ENCODE data around the gene CNDP2. TPM values are rescaled to one million over a fixed set of nuclear protein-coding genes. Genes with fewer than 3 reads are reported as not detected.

The CNDP2 gene
- total and polyA plus RNA-seq, 2 of the 13 experiments (the other 11 are each of a cell fraction or from before 2014, with no cell fraction given) = 64.7 to 80.8 TPM

DNA sequence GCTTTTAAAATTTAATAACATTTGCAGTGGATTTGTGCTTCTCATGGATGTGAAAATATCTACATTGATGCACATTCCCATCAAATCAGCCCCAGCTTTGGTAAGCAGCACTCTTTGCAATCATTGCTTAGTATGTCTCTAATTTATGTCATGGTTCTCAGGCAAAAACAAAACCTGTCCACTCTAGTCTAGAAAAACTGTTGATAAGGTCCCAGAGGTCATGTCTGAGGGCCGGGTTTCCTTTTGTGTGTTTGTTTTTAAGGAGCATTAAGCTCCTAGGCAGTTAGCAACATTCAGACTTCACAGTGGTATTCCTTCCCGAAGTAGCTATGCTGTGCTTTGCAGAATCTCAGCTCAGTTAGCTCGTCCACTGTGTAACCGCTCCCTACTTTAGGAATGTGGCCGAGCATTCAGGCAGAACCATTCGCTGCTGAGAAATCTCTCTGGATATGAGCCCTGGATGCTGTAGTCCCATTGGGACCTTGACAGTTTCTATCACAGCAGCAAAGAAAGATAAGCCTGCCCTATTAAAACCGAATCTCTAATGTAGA lies 43.1 kb upstream of the CNDP2 start (continued):
- TF ChIP-seq, protein P1, sequence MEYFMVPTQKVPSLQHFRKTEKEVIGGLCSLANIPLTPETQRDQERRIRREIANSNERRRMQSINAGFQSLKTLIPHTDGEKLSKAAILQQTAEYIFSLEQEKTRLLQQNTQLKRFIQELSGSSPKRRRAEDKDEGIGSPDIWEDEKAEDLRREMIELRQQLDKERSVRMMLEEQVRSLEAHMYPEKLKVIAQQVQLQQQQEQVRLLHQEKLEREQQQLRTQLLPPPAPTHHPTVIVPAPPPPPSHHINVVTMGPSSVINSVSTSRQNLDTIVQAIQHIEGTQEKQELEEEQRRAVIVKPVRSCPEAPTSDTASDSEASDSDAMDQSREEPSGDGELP (IDR thresholded peaks at IDR 0.05; ENCODE audit: borderline replicate concordance, low read depth) = no peak
- TF ChIP-seq, protein P2, sequence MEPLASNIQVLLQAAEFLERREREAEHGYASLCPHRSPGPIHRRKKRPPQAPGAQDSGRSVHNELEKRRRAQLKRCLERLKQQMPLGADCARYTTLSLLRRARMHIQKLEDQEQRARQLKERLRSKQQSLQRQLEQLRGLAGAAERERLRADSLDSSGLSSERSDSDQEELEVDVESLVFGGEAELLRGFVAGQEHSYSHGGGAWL (CRISPR knock-in tag; IDR thresholded peaks at IDR 0.05) = no peak
- no peak for TF ChIP-seq ZBTB46 (CRISPR knock-in tag; IDR thresholded peaks at IDR 0.05; ENCODE audit: borderline replicate concordance)

GRCh38 chr18:74453642-74454198 lies 42.4 kb upstream of the CNDP2 start:
- CTCF ChIA-PET (ENCODE audit: low intra/inter-chr PET ratio, low total read pairs) = no interaction called here
- Histone ChIP-seq H3K4me3 (replicated peaks in 1 of 3; ENCODE audit: insufficient read depth in 1 of 3, low read depth in 2 of 3, low read length in 3 of 3) (no peak overlapping the region), H3K27ac (ENCODE audit: extremely low read length, insufficient read depth, low read length) (no peak overlapping the region), H3K4me2 (ENCODE audit: low read depth, low read length) (no peak overlapping the region), H2AFZ (ENCODE audit: low read length) (no peak overlapping the region), H3K9ac (ENCODE audit: insufficient read depth, low read depth, low read length) (no peak overlapping the region), H3K4me1 (ENCODE audit: insufficient read depth, low read length) (peaks cover 10% of the 10 kb centered on the region), H3K36me3 (replicated peaks in 1 of 2; ENCODE audit: control insufficient read depth in 1 of 2, insufficient read depth in 2 of 2, low read length in 2 of 2) (no peaks in the 10 kb centered on the region), H3K79me2 (ENCODE audit: insufficient read depth, low read length) (no peaks in the 10 kb centered on the region), H4K20me1 (ENCODE audit: insufficient read depth, low read length) (no peaks in the 10 kb centered on the region), H3K9me3 (ENCODE audit: low read length) (no peaks in the 10 kb centered on the region), H3K27me3 (ENCODE audit: control insufficient read depth in 1 of 2, insufficient read depth in 2 of 2, low read length in 2 of 2) (peaks cover 3 to 69% of the 10 kb centered on the region in 2 experiments; a peak in 4 of 5 replicates)
- 37% methylated on average over 6 of the region's 6 CpGs for WGBS (ENCODE audit: low lambda C conversion rate)
- POLR2A ChIA-PET = no interaction called here
- no TSS peak for BruUV-seq (replicated peaks)
- no peak for ATAC-seq
- intact Hi-C loops (cut with micrococcal nuclease; ENCODE audit: unreplicated experiment) = no loop called here
- DNase-seq (ENCODE audit: low spot score) = no peak
- no peak for FAIRE-seq
- in situ Hi-C loops (cut with HindIII; ENCODE audit: extremely low pct_ligation_motif_present, low pct_unique_long_range_greater_than_20kb) = no loop called here
- TF ChIP-seq ZBTB20 (CRISPR knock-in tag; IDR thresholded peaks at IDR 0.05; ENCODE audit: borderline replicate concordance, low read depth) (no peak), ZNF629 (CRISPR knock-in tag; conservative IDR thresholded peaks at IDR 0.05) (peak; percentile 65), CREB1 (IDR thresholded peaks at IDR 0.05) (0 out of 2 replicates have a peak, but pooled peaks have one; percentile 11), CREB1 (CRISPR knock-in tag; IDR thresholded peaks at IDR 0.05) (no peak)

Measured in HepG2 (cell line).